ENCODE measurements around the gene YPEL2.

The YPEL2 gene

GRCh38 chr17:59357219-59357697 is 25.8 kb downstream of the YPEL2 start:
- DNase-seq = no peak

GRCh38 chr17:59357929-59358328 is 26.5 kb downstream of the YPEL2 start:
- no peak for DNase-seq

GRCh38 chr17:59361386-59361785 is 29.9 kb downstream of the YPEL2 start:
- DNase-seq = peak in 1 of 2 donors; percentile 60

- DNase-seq = peak in 1 of 2 donors; percentile 80
These were observed 30.7 kb downstream of the YPEL2 start for GRCh38 chr17:59361916-59362810.

GRCh38 chr17:59362811-59363205 is 31.4 kb downstream of the YPEL2 start:
- no peak for DNase-seq

- DNase-seq = no peak
These were observed 34.0 kb downstream of the YPEL2 start for GRCh38 chr17:59365383-59365981.

GRCh38 chr17:59366040-59366757 is 34.7 kb downstream of the YPEL2 start:
- no peak for DNase-seq

- no peak for DNase-seq
These were observed 35.6 kb downstream of the YPEL2 start for GRCh38 chr17:59366773-59367656.

- DNase-seq = no peak
These were observed 36.2 kb downstream of the YPEL2 start for GRCh38 chr17:59367657-59368045.

GRCh38 chr17:59368218-59368857 is 36.9 kb downstream of the YPEL2 start:
- DNase-seq = no peak

GRCh38 chr17:59369031-59369975 is 37.8 kb downstream of the YPEL2 start:
- no peak for DNase-seq

- no peak for DNase-seq
These were observed 39.3 kb downstream of the YPEL2 start for GRCh38 chr17:59370593-59371299.

- DNase-seq = no peak
These were observed 40.1 kb downstream of the YPEL2 start for GRCh38 chr17:59371416-59372100.

GRCh38 chr17:59372138-59372751 is 40.8 kb downstream of the YPEL2 start:
- DNase-seq = peak in 1 of 2 donors; percentile 18

GRCh38 chr17:59373882-59374495 is 42.5 kb downstream of the YPEL2 start:
- DNase-seq = no peak

GRCh38 chr17:59374612-59375011 is 43.2 kb downstream of the YPEL2 start:
- no peak for DNase-seq

GRCh38 chr17:59375857-59376256 is 44.4 kb downstream of the YPEL2 start:
- DNase-seq = no peak

- no peak for DNase-seq
These were observed 45.1 kb downstream of the YPEL2 start for GRCh38 chr17:59376506-59376905.

GRCh38 chr17:59377410-59377809 is 46.0 kb downstream of the YPEL2 start:
- no peak for DNase-seq

Measured in bone marrow (tissue), 2 donors.